ENCODE data around the gene DOK6. TPM values are rescaled to one million over a fixed set of nuclear protein-coding genes. Genes with fewer than 3 reads are reported as not detected.

The DOK6 gene
- total and polyA plus RNA-seq, 2 donors (not counting 1 experiment from before 2014, with no cell fraction given) = not detected

DNA sequence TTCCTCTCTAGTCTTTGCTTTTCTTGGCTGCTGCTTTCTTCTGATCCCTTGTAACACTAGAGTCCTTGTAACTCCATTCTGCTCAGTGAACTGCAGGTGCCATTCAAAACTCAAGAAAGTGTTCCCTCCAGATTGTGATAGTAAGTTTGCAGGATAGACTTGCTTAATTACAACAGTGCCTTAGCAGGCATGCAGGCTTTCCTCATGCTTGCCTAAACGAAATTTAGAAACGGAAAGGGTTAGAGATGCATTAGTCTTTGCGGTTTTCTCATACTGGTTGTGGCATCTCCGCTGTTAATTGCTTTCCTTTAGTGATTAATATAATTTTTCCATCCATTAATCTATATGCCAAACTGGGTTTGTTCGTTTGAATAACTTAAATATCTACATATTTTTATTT is 82.9 kb downstream of the DOK6 start:
- Histone ChIP-seq H3K9me3 (ENCODE audit: control extremely low read depth in 1 of 3, control insufficient read depth in 2 of 3, insufficient read depth in 1 of 3, low read length in 2 of 3) (no peaks in the 10 kb centered on the region), H3K27ac (ENCODE audit: low read length in 2 of 2) (no peak overlapping the region), H2AFZ (ENCODE audit: insufficient read depth, low read depth, low read length, poor library complexity, severe bottlenecking) (no peak overlapping the region), H3K4me2 (replicated peaks; ENCODE audit: low read depth, low read length, poor library complexity, severe bottlenecking) (no peak overlapping the region), H3K36me3 (replicated peaks in 1 of 2; ENCODE audit: control extremely low read depth in 1 of 2, control insufficient read depth in 1 of 2, extremely low read depth in 1 of 2, insufficient read depth in 2 of 2, low read length in 1 of 2) (no peaks in the 10 kb centered on the region), H3K27me3 (replicated peaks in 1 of 4; ENCODE audit: control extremely low read depth in 1 of 4, control insufficient read depth in 3 of 4, insufficient read depth in 4 of 4, low read length in 3 of 4) (no peaks in the 10 kb centered on the region), H3K4me3 (ENCODE audit: control extremely low read depth in 1 of 5, extremely low read depth in 1 of 5, insufficient read depth in 1 of 5, low read depth in 2 of 5, low read length in 4 of 5) (no peak overlapping the region), H3K9ac (ENCODE audit: low read length) (no peak overlapping the region), H4K20me1 (ENCODE audit: control insufficient read depth, insufficient read depth, low read length, poor library complexity, severe bottlenecking) (no peaks in the 10 kb centered on the region), H3K79me2 (ENCODE audit: control insufficient read depth, insufficient read depth, low read length) (no peaks in the 10 kb centered on the region), H3K4me1 (ENCODE audit: control insufficient read depth in 2 of 2, insufficient read depth in 2 of 2, low read length in 2 of 2) (no peaks in the 10 kb centered on the region)
- WGBS (ENCODE audit: insufficient coverage) = 43% methylated on average over 1 of the region's 5 CpGs
- TF ChIP-seq, protein P1, sequence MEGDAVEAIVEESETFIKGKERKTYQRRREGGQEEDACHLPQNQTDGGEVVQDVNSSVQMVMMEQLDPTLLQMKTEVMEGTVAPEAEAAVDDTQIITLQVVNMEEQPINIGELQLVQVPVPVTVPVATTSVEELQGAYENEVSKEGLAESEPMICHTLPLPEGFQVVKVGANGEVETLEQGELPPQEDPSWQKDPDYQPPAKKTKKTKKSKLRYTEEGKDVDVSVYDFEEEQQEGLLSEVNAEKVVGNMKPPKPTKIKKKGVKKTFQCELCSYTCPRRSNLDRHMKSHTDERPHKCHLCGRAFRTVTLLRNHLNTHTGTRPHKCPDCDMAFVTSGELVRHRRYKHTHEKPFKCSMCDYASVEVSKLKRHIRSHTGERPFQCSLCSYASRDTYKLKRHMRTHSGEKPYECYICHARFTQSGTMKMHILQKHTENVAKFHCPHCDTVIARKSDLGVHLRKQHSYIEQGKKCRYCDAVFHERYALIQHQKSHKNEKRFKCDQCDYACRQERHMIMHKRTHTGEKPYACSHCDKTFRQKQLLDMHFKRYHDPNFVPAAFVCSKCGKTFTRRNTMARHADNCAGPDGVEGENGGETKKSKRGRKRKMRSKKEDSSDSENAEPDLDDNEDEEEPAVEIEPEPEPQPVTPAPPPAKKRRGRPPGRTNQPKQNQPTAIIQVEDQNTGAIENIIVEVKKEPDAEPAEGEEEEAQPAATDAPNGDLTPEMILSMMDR (IDR thresholded peaks at IDR 0.05) = no peak
- no peak for TF ChIP-seq EZH2 (IDR thresholded peaks at IDR 0.05; ENCODE audit: borderline replicate concordance, insufficient read depth, low read depth, low read length, poor library complexity, severe bottlenecking)
- ATAC-seq (ENCODE audit: low read depth) (no peak), DNase-seq (no peak)
- ChIA-PET CTCF (no interaction called here), POLR2A (no interaction called here)
- Mint-ChIP-seq H3K4me1 (no peaks in the 10 kb centered on the region), H3K4me3 (no peak overlapping the region), H3K9me3 (ENCODE audit: insufficient read depth) (peaks cover 3% of the 10 kb centered on the region), H3K27ac (no peak overlapping the region), H3K27me3 (no peaks in the 10 kb centered on the region)
- intact Hi-C loops (cut with micrococcal nuclease) = no loop called here

DNA sequence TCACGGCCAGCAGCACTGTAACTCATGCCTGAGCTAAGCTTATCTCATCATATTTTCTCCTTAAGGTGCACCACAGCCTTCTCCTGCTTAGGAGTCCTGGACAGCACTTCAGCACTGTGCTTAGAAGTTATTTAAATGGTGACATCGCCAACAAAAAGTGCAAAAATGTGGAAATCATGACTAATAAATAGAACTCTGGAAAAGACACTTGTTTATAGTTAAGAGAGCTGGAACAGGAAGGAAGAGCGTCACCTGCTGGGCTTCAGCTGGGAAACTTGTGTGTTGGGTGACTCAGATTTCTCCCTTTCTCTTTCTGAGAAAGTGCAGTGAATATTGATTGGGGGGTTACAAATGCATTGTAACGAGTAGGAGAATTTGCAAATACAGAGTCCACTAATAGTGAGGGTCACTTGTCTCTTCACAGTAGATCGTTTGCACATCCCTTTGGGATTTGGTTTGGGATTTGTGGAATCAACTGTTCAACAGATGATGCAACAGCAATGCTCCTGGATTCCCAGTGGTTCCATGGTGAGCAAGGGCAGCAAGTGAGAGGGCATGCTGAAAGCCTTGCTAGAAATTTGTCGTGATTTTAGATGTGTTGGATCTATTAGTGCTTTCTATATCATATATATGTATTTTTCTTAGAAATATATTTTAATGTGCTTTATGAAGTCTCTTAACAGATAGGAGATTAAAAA is 84.2 kb downstream of the DOK6 start:
- Mint-ChIP-seq H3K27me3 (no peaks in the 10 kb centered on the region), H3K27ac (no peak overlapping the region), H3K9me3 (ENCODE audit: insufficient read depth) (peaks cover 6% of the 10 kb centered on the region), H3K4me1 (no peaks in the 10 kb centered on the region), H3K4me3 (no peak overlapping the region)
- Histone ChIP-seq H3K9me3 (ENCODE audit: control extremely low read depth in 1 of 3, control insufficient read depth in 2 of 3, insufficient read depth in 1 of 3, low read length in 2 of 3) (no peaks in the 10 kb centered on the region), H3K79me2 (ENCODE audit: control insufficient read depth, insufficient read depth, low read length) (no peaks in the 10 kb centered on the region), H3K36me3 (replicated peaks in 1 of 2; ENCODE audit: control extremely low read depth in 1 of 2, control insufficient read depth in 1 of 2, extremely low read depth in 1 of 2, insufficient read depth in 2 of 2, low read length in 1 of 2) (no peaks in the 10 kb centered on the region), H3K4me2 (replicated peaks; ENCODE audit: low read depth, low read length, poor library complexity, severe bottlenecking) (no peak overlapping the region), H3K27ac (ENCODE audit: low read length in 2 of 2) (no peak overlapping the region), H3K4me1 (ENCODE audit: control insufficient read depth in 2 of 2, insufficient read depth in 2 of 2, low read length in 2 of 2) (no peaks in the 10 kb centered on the region), H3K9ac (ENCODE audit: low read length) (no peak overlapping the region), H3K27me3 (replicated peaks in 1 of 4; ENCODE audit: control extremely low read depth in 1 of 4, control insufficient read depth in 3 of 4, insufficient read depth in 4 of 4, low read length in 3 of 4) (no peaks in the 10 kb centered on the region), H4K20me1 (ENCODE audit: control insufficient read depth, insufficient read depth, low read length, poor library complexity, severe bottlenecking) (no peaks in the 10 kb centered on the region), H3K4me3 (ENCODE audit: control extremely low read depth in 1 of 5, extremely low read depth in 1 of 5, insufficient read depth in 1 of 5, low read depth in 2 of 5, low read length in 4 of 5) (no peak overlapping the region), H2AFZ (ENCODE audit: insufficient read depth, low read depth, low read length, poor library complexity, severe bottlenecking) (no peak overlapping the region)
- TF ChIP-seq, protein P1 (IDR thresholded peaks at IDR 0.05) = no peak
- TF ChIP-seq EZH2 (IDR thresholded peaks at IDR 0.05; ENCODE audit: borderline replicate concordance, insufficient read depth, low read depth, low read length, poor library complexity, severe bottlenecking) = no peak
- no peak for DNase-seq
- ATAC-seq (ENCODE audit: low read depth) = no peak
- intact Hi-C loops (cut with micrococcal nuclease) = no loop called here
- CTCF ChIA-PET = no interaction called here
- WGBS (ENCODE audit: insufficient coverage) = 82% methylated on average over 3 of the region's 6 CpGs
- POLR2A ChIA-PET = no interaction called here

All from B cell (primary cell).